HFF-Myc (cell line): ENCODE measurements around the gene TRAPPC2B.

Source experiments
- DNase-seq: peaks from one replicate; pipeline ENCODE4 v3.0.0-alpha.2; 2011; ENCODE audit warnings: low read depth; ENCODE audit errors: extremely low read depth
- H3K4me3 ChIP-seq: replicated peaks from 2 replicates; pipeline ENCODE4 v1.5.1; 2011; ENCODE audit warnings: low read depth, mild to moderate bottlenecking, control low read depth, low read length
- CTCF ChIP-seq: IDR thresholded peaks from 2 replicates; pipeline ENCODE4 v1.5.1; 2012; ENCODE audit warnings: mild to moderate bottlenecking, low read depth, low read length, control low read depth; ENCODE audit errors: missing control alignments

TRAPPC2B gene

GRCh38 chr19:57382806-57383488 lies 19.6 kb downstream of the TRAPPC2B start:
- DNase-seq = no peak
- TF ChIP-seq CTCF = no peak
- no peak overlapping the region for H3K4me3 ChIP-seq

GRCh38 chr19:57389194-57389729 lies 25.9 kb downstream of the TRAPPC2B start:
- H3K4me3 ChIP-seq = peak overlapping the region; percentile 81
- no peak for TF ChIP-seq CTCF
- DNase-seq = no peak

GRCh38 chr19:57389730-57390598 lies 26.6 kb downstream of the TRAPPC2B start, which contains the start of gene ZNF548:
Gene ZNF548, plus strand, starts transcription at chr19:57389854. Its CDS starts 246 bp downstream, at chr19:57390100.
- peak; percentile 97 for DNase-seq
- TF ChIP-seq CTCF = no peak
- peak within 1 kb of the TSS; percentile 81 for H3K4me3 ChIP-seq

GRCh38 chr19:57395710-57396109 lies 32.4 kb downstream of the TRAPPC2B start:
- TF ChIP-seq CTCF = no peak
- DNase-seq = no peak
- H3K4me3 ChIP-seq = no peak overlapping the region

- no peak for DNase-seq
- H3K4me3 ChIP-seq = no peak overlapping the region
- no peak for TF ChIP-seq CTCF
Observed at GRCh38 chr19:57398868-57399267, 35.5 kb downstream of the TRAPPC2B start.

- TF ChIP-seq CTCF = no peak
- no peak overlapping the region for H3K4me3 ChIP-seq
- no peak for DNase-seq
Observed at GRCh38 chr19:57403737-57404563, 40.6 kb downstream of the TRAPPC2B start.
